HEK293 (cell line): ENCODE data around the gene CIRBP.

Source experiments
- CTCF ChIA-PET: fragments of 350-600 bp; formaldehyde crosslinking; extraction: SDS; loops from one replicate; lab custom pipeline; 2021; ENCODE audit warnings: antibody characterized with exemption; lab: Yijun Ruan, JAX
- POLR2A ChIA-PET: fragments of 300-600 bp; formaldehyde crosslinking; extraction: SDS; loops from one replicate; lab custom pipeline; 2020; ENCODE audit warnings: antibody characterized with exemption, inconsistent platforms; lab: Yijun Ruan, JAX
- H3K27ac ChIP-seq: fragments of 200-500 bp; sonication (Bioruptor generic); 2 replicates; pipeline ENCODE4 v1.5.1; 2014; ENCODE audit warnings: low read depth, low read length, control low read depth, inconsistent platforms; ENCODE audit errors: extremely low read depth
- H3K36me3 ChIP-seq, 2 experiments: fragments of 200-500 bp in 1 of 2; sonication (Bioruptor generic) in 1 of 2; 1 replicate in 1 of 2; 2 replicates in 1 of 2; pipeline ENCODE4 v1.5.1; 2014 to 2017; ENCODE audit warnings: inconsistent platforms in 2 of 2, low read length in 2 of 2; ENCODE audit not compliant: control insufficient read depth in 2 of 2, insufficient read depth in 1 of 2
- H3K4me1 ChIP-seq: fragments of 200-500 bp; sonication (Bioruptor generic); 2 replicates; pipeline ENCODE4 v1.5.1; 2014; ENCODE audit warnings: mild to moderate bottlenecking, low read length, inconsistent platforms; ENCODE audit not compliant: control insufficient read depth, insufficient read depth
- H3K4me3 ChIP-seq: 2 replicates; pipeline ENCODE4 v1.5.1; 2011; ENCODE audit warnings: low read depth, mild to moderate bottlenecking, control low read depth, low read length, moderate library complexity
- H3K9me3 ChIP-seq: fragments of 200-500 bp; sonication (Bioruptor generic); 2 replicates; pipeline ENCODE4 v1.5.1; 2014; ENCODE audit warnings: low read depth, low read length, inconsistent platforms; ENCODE audit not compliant: control insufficient read depth, insufficient read depth
- ATF2 ChIP-seq: fragments of 450-650 bp; formaldehyde crosslinking; IDR thresholded peaks from 2 replicates; pipeline ENCODE4 v1.5.1; 2016; ENCODE audit warnings: missing biosample characterization, missing genetic modification characterization, low read depth
- BCL11B ChIP-seq: fragments of 450-650 bp; formaldehyde crosslinking; IDR thresholded peaks from 2 replicates; pipeline ENCODE4 v1.5.1; 2016; ENCODE audit warnings: low read depth, missing biosample characterization, missing genetic modification characterization
- EGR2 ChIP-seq: fragments of 450-650 bp; formaldehyde crosslinking; IDR thresholded peaks from 2 replicates; pipeline ENCODE4 v1.5.1; 2016; ENCODE audit warnings: low read depth, missing biosample characterization, missing genetic modification characterization
- GLIS1 ChIP-seq: fragments of 450-650 bp; formaldehyde crosslinking; IDR thresholded peaks from 2 replicates; pipeline ENCODE4 v1.5.1; 2016; ENCODE audit warnings: missing biosample characterization, missing genetic modification characterization
- GLIS2 ChIP-seq: fragments of 450-650 bp; formaldehyde crosslinking; IDR thresholded peaks from 2 replicates; pipeline ENCODE4 v1.5.1; 2016; ENCODE audit warnings: missing biosample characterization, missing genetic modification characterization
- RBAK ChIP-seq: fragments of 450-650 bp; formaldehyde crosslinking; IDR thresholded peaks from 2 replicates; pipeline ENCODE4 v1.5.1; 2016; ENCODE audit warnings: missing biosample characterization, missing genetic modification characterization
- SP2 ChIP-seq: fragments of 450-650 bp; formaldehyde crosslinking; IDR thresholded peaks from 2 replicates; pipeline ENCODE4 v1.5.1; 2016; ENCODE audit warnings: missing biosample characterization, missing genetic modification characterization
- WT1 ChIP-seq: fragments of 450-650 bp; formaldehyde crosslinking; IDR thresholded peaks from 2 replicates; pipeline ENCODE4 v1.5.1; 2016; ENCODE audit warnings: missing biosample characterization, missing genetic modification characterization
- ZBTB10 ChIP-seq: fragments of 450-650 bp; formaldehyde crosslinking; IDR thresholded peaks from 2 replicates; pipeline ENCODE4 v1.5.1; 2016; ENCODE audit warnings: missing biosample characterization, missing genetic modification characterization
- ZBTB20 ChIP-seq: fragments of 450-650 bp; formaldehyde crosslinking; IDR thresholded peaks from 2 replicates; pipeline ENCODE4 v1.5.1; 2016; ENCODE audit warnings: missing biosample characterization, missing genetic modification characterization
- ZBTB44 ChIP-seq: fragments of 450-650 bp; IDR thresholded peaks from 2 replicates; pipeline ENCODE4 v1.5.1; 2018; ENCODE audit warnings: missing biosample characterization, mild to moderate bottlenecking, missing genetic modification characterization
- ZBTB8A ChIP-seq: fragments of 450-650 bp; formaldehyde crosslinking; IDR thresholded peaks from 2 replicates; pipeline ENCODE4 v1.5.1; 2016; ENCODE audit warnings: missing biosample characterization, missing genetic modification characterization
- ZEB2 ChIP-seq: fragments of 450-650 bp; formaldehyde crosslinking; IDR thresholded peaks from 2 replicates; pipeline ENCODE4 v1.5.1; 2016; ENCODE audit warnings: missing biosample characterization, missing genetic modification characterization
- ZFP69B ChIP-seq: fragments of 450-650 bp; formaldehyde crosslinking; IDR thresholded peaks from 2 replicates; pipeline ENCODE4 v1.5.1; 2016; ENCODE audit warnings: missing biosample characterization, missing genetic modification characterization
- ZIC2 ChIP-seq: fragments of 450-650 bp; formaldehyde crosslinking; IDR thresholded peaks from 2 replicates; pipeline ENCODE4 v1.5.1; 2016; ENCODE audit warnings: missing biosample characterization, missing genetic modification characterization
- ZNF169 ChIP-seq: fragments of 450-650 bp; formaldehyde crosslinking; IDR thresholded peaks from 2 replicates; pipeline ENCODE4 v1.5.1; 2016; ENCODE audit warnings: missing biosample characterization, missing genetic modification characterization
- ZNF280D ChIP-seq: fragments of 450-650 bp; formaldehyde crosslinking; IDR thresholded peaks from 2 replicates; pipeline ENCODE4 v1.5.1; 2016; ENCODE audit warnings: missing biosample characterization, missing genetic modification characterization
- ZNF292 ChIP-seq: fragments of 450-650 bp; formaldehyde crosslinking; IDR thresholded peaks from 2 replicates; pipeline ENCODE4 v1.5.1; 2016; ENCODE audit warnings: low read depth, missing biosample characterization, missing genetic modification characterization, borderline replicate concordance
- ZNF404 ChIP-seq: fragments of 450-650 bp; formaldehyde crosslinking; IDR thresholded peaks from 2 replicates; pipeline ENCODE4 v1.5.1; 2017; ENCODE audit warnings: missing biosample characterization, missing genetic modification characterization
- ZNF621 ChIP-seq: fragments of 450-650 bp; formaldehyde crosslinking; IDR thresholded peaks from 2 replicates; pipeline ENCODE4 v1.5.1; 2017; ENCODE audit warnings: missing biosample characterization, missing genetic modification characterization
- ZNF629 ChIP-seq: fragments of 450-650 bp; formaldehyde crosslinking; IDR thresholded peaks from 2 replicates; pipeline ENCODE4 v1.5.1; 2017; ENCODE audit warnings: missing biosample characterization, missing genetic modification characterization
- ZNF692 ChIP-seq: fragments of 450-650 bp; formaldehyde crosslinking; IDR thresholded peaks from 2 replicates; pipeline ENCODE4 v1.5.1; 2016; ENCODE audit warnings: missing biosample characterization, missing genetic modification characterization
- ZNF792 ChIP-seq: fragments of 450-650 bp; formaldehyde crosslinking; IDR thresholded peaks from 2 replicates; pipeline ENCODE4 v1.5.1; 2016; ENCODE audit warnings: missing biosample characterization, missing genetic modification characterization
- ZSCAN23 ChIP-seq: fragments of 450-650 bp; formaldehyde crosslinking; IDR thresholded peaks from 2 replicates; pipeline ENCODE4 v1.5.1; 2016; ENCODE audit warnings: missing biosample characterization, missing genetic modification characterization
- ZXDB ChIP-seq: fragments of 450-650 bp; formaldehyde crosslinking; IDR thresholded peaks from 2 replicates; pipeline ENCODE4 v1.5.1; 2016; ENCODE audit warnings: missing biosample characterization, missing genetic modification characterization

CIRBP gene

GRCh38 chr19:1223018-1223855, 45.9 kb upstream of the CIRBP start:
- ChIA-PET CTCF (interaction anchor here (0.6 to 2.5 kb wide), 10 partner anchors 9 to 936 kb away, joined by 3 to 14 read pairs (median 5); no protein-coding TSS in a partner anchor), POLR2A (interaction anchor here (0.6 to 1.5 kb wide), 3 partner anchors 43 to 234 kb away, joined by 3 to 7 read pairs (median 3); no protein-coding TSS in a partner anchor)
- Histone ChIP-seq H3K36me3 (peaks cover 0 to 84% of the 10 kb centered on the region in 2 experiments; a peak in 2 of 3 replicates), H3K9me3 (no peaks in the 10 kb centered on the region), H3K4me3 (no peak overlapping the region), H3K4me1 (no peaks in the 10 kb centered on the region), H3K27ac (peak overlapping the region; percentile 17; the same call in 1 of the 2 replicates)
- TF ChIP-seq ZBTB20 (tag by site-specific recombination) (peak; percentile 58; the same call in 1 of the 2 replicates), WT1 (tag by site-specific recombination) (0 out of 2 replicates have a peak, but pooled peaks have one; percentile 12), SP2 (tag by site-specific recombination) (0 out of 2 replicates have a peak, but pooled peaks have one; percentile 4), BCL11B (tag by site-specific recombination) (no peak; the same call in none of the 2 replicates), ZBTB8A (0 out of 2 replicates have a peak, but pooled peaks have one; percentile 25), GLIS2 (peak; percentile 12; the same call in 1 of the 2 replicates), ATF2 (peak; percentile 92), ZXDB (tag by site-specific recombination) (peak; percentile 31; the same call in 1 of the 2 replicates), ZEB2 (tag by site-specific recombination) (peak; percentile 81), ZBTB10 (0 out of 2 replicates have a peak, but pooled peaks have one; percentile 66), ZFP69B (0 out of 2 replicates have a peak, but pooled peaks have one; percentile 11), ZBTB44 (tag by site-specific recombination) (no peak), ZNF629 (tag by site-specific recombination) (peak; percentile 80), ZNF621 (tag by site-specific recombination) (no peak), ZNF169 (tag by site-specific recombination) (no peak), ZNF692 (tag by site-specific recombination) (peak; percentile 24; the same call in 1 of the 2 replicates), ZNF792 (no peak), ZNF292 (tag by site-specific recombination) (no peak), ZNF280D (no peak), RBAK (tag by site-specific recombination) (no peak), GLIS1 (tag by site-specific recombination) (peak; percentile 48), ZSCAN23 (tag by site-specific recombination) (0 out of 2 replicates have a peak, but pooled peaks have one; percentile 16), ZNF404 (tag by site-specific recombination) (no peak), ZIC2 (tag by site-specific recombination) (peak; percentile 58), EGR2 (peak; percentile 32; the same call in 1 of the 2 replicates)
